HEK293 (cell line): ENCODE measurements around the gene SRRM1.
"Not testable (repeated sequence)": the region's sequence is repeated elsewhere in the genome, so short reads cannot be mapped to it uniquely, and the experiment has no call there.

Source experiments
- CTCF ChIA-PET: fragments of 350-600 bp; formaldehyde crosslinking; extraction: SDS; loops from one replicate; lab custom pipeline; 2021; ENCODE audit warnings: antibody characterized with exemption; lab: Yijun Ruan, JAX
- POLR2A ChIA-PET: fragments of 300-600 bp; formaldehyde crosslinking; extraction: SDS; loops from one replicate; lab custom pipeline; 2020; ENCODE audit warnings: antibody characterized with exemption, inconsistent platforms; lab: Yijun Ruan, JAX
- H3K27ac ChIP-seq: fragments of 200-500 bp; sonication (Bioruptor generic); 2 replicates; pipeline ENCODE4 v1.5.1; 2014; ENCODE audit warnings: low read depth, low read length, control low read depth, inconsistent platforms; ENCODE audit errors: extremely low read depth
- H3K36me3 ChIP-seq, 2 experiments: fragments of 200-500 bp in 1 of 2; sonication (Bioruptor generic) in 1 of 2; 1 replicate in 1 of 2; 2 replicates in 1 of 2; pipeline ENCODE4 v1.5.1; 2014 to 2017; ENCODE audit warnings: inconsistent platforms in 2 of 2, low read length in 2 of 2; ENCODE audit not compliant: control insufficient read depth in 2 of 2, insufficient read depth in 1 of 2
- H3K4me1 ChIP-seq: fragments of 200-500 bp; sonication (Bioruptor generic); 2 replicates; pipeline ENCODE4 v1.5.1; 2014; ENCODE audit warnings: mild to moderate bottlenecking, low read length, inconsistent platforms; ENCODE audit not compliant: control insufficient read depth, insufficient read depth
- H3K4me3 ChIP-seq: 2 replicates; pipeline ENCODE4 v1.5.1; 2011; ENCODE audit warnings: low read depth, mild to moderate bottlenecking, control low read depth, low read length, moderate library complexity
- H3K9me3 ChIP-seq: fragments of 200-500 bp; sonication (Bioruptor generic); 2 replicates; pipeline ENCODE4 v1.5.1; 2014; ENCODE audit warnings: low read depth, low read length, inconsistent platforms; ENCODE audit not compliant: control insufficient read depth, insufficient read depth
- FEZF1 ChIP-seq: fragments of 450-650 bp; formaldehyde crosslinking; IDR thresholded peaks from 2 replicates; pipeline ENCODE4 v1.5.1; 2016; ENCODE audit warnings: missing biosample characterization, missing genetic modification characterization
- SP2 ChIP-seq: fragments of 450-650 bp; formaldehyde crosslinking; IDR thresholded peaks from 2 replicates; pipeline ENCODE4 v1.5.1; 2016; ENCODE audit warnings: missing biosample characterization, missing genetic modification characterization
- TCF7L2 ChIP-seq: IDR thresholded peaks from 2 replicates; pipeline ENCODE4 v1.6.1; 2011; ENCODE audit warnings: low read depth, mild to moderate bottlenecking, inconsistent platforms, low read length, moderate library complexity, borderline replicate concordance
- ZEB2 ChIP-seq: fragments of 450-650 bp; formaldehyde crosslinking; IDR thresholded peaks from 2 replicates; pipeline ENCODE4 v1.5.1; 2016; ENCODE audit warnings: missing biosample characterization, missing genetic modification characterization
- ZNF280D ChIP-seq: fragments of 450-650 bp; formaldehyde crosslinking; IDR thresholded peaks from 2 replicates; pipeline ENCODE4 v1.5.1; 2016; ENCODE audit warnings: missing biosample characterization, missing genetic modification characterization
- ZNF529 ChIP-seq: fragments of 450-650 bp; formaldehyde crosslinking; IDR thresholded peaks from 2 replicates; pipeline ENCODE4 v1.5.1; 2017; ENCODE audit warnings: missing genetic modification characterization, missing biosample characterization; ENCODE audit not compliant: insufficient replicate concordance
- ZNF548 ChIP-seq: fragments of 450-650 bp; formaldehyde crosslinking; IDR thresholded peaks from 2 replicates; pipeline ENCODE4 v1.5.1; 2016; ENCODE audit warnings: missing biosample characterization, missing genetic modification characterization

Gene SRRM1

GRCh38 chr1:24696756-24697330, 53.7 kb downstream of the SRRM1 start:
- TF ChIP-seq FEZF1 (tag by site-specific recombination) = no peak
- TF ChIP-seq ZNF548 (tag by site-specific recombination) = no peak
- ChIA-PET POLR2A (interaction anchor here (0.7 to 2.6 kb wide), 3 partner anchors 9 to 737 kb away, joined by 3 to 14 read pairs (median 6); partner anchors contain the start of genes CLIC4 and PNRC2), CTCF (interaction anchor here (0.6 to 4.4 kb wide), 7 partner anchors 8 to 138 kb away, joined by 3 to 22 read pairs (median 4); no protein-coding TSS in a partner anchor)
- H3K9me3 ChIP-seq = no peaks in the 10 kb centered on the region
- no peak overlapping the region for H3K27ac ChIP-seq
- H3K4me3 ChIP-seq = no peak overlapping the region
- H3K4me1 ChIP-seq = 0 out of 2 replicates have a peak, but pooled peaks cover 3% of the 10 kb centered on the region
- no peaks in the 10 kb centered on the region for H3K36me3 ChIP-seq

- not testable (repeated sequence) for H3K27ac ChIP-seq, H3K36me3 ChIP-seq, H3K9me3 ChIP-seq, H3K4me1 ChIP-seq, H3K4me3 ChIP-seq
- CTCF ChIA-PET = interaction anchor here (0.9 to 4.4 kb wide), 6 partner anchors 9 to 137 kb away, joined by 3 to 22 read pairs (median 5); no protein-coding TSS in a partner anchor
- peak; percentile 53 for TF ChIP-seq SP2 (tag by site-specific recombination)
- POLR2A ChIA-PET = interaction anchor here (2.1 to 2.6 kb wide), 2 partner anchors 8 to 47 kb away, joined by 6 to 14 read pairs; partner anchors contain the start of gene CLIC4
Measured at GRCh38 chr1:24697453-24698001, 54.4 kb downstream of the SRRM1 start.

GRCh38 chr1:24698326-24698725, 55.2 kb downstream of the SRRM1 start:
- H3K4me3 ChIP-seq, H3K27ac ChIP-seq, H3K4me1 ChIP-seq, H3K36me3 ChIP-seq, H3K9me3 ChIP-seq: not testable (repeated sequence)
- 0 out of 2 replicates have a peak, but pooled peaks have one; percentile 25 for TF ChIP-seq ZEB2 (tag by site-specific recombination)
- POLR2A ChIA-PET = interaction anchor here (0.7 to 2.6 kb wide), 2 partner anchors 47 to 124 kb away, joined by 4 to 14 read pairs; partner anchors contain the start of gene CLIC4
- CTCF ChIA-PET = interaction anchor here (0.6 to 4.4 kb wide), 4 partner anchors 10 to 172 kb away, joined by 3 to 22 read pairs (median 4); no protein-coding TSS in a partner anchor

GRCh38 chr1:24699628-24700027, 56.5 kb downstream of the SRRM1 start:
- Histone ChIP-seq H3K4me1 (peaks cover 3% of the 10 kb centered on the region; the same call in 1 of the 2 replicates), H3K4me3 (no peak overlapping the region), H3K9me3 (no peaks in the 10 kb centered on the region), H3K27ac (no peak overlapping the region), H3K36me3 (no peaks in the 10 kb centered on the region)
- ChIA-PET CTCF (interaction anchor here (0.6 to 4.4 kb wide), 2 partner anchors 11 to 817 kb away, joined by 4 to 22 read pairs; no protein-coding TSS in a partner anchor), POLR2A (interaction anchor here (0.7 to 1.2 kb wide), 2 partner anchors 12 to 534 kb away, joined by 3 to 12 read pairs; no protein-coding TSS in a partner anchor)
- TF ChIP-seq FEZF1 (tag by site-specific recombination) (no peak), ZNF529 (tag by site-specific recombination) (no peak), ZNF280D (tag by site-specific recombination) (no peak), TCF7L2 (no peak)
